ENCODE results near the gene KCNE1.
"Not testable (repeated sequence)": the region's sequence is repeated elsewhere in the genome, so short reads cannot be mapped to it uniquely, and the experiment has no call there.

KCNE1 gene

GRCh38 chr21:34514576-34515115, 2.6 kb upstream of the KCNE1 start:
- DNase-seq (ENCODE audit: low read depth in 2 of 3, low spot score in 1 of 3), result no peak

GRCh38 chr21:34513129-34513675, 1.2 kb upstream of the KCNE1 start:
- DNase-seq (ENCODE audit: low read depth in 2 of 3, low spot score in 1 of 3), result no peak

GRCh38 chr21:34511181-34511580, 829 bp downstream of the KCNE1 start:
- DNase-seq (ENCODE audit: low read depth in 2 of 3, low spot score in 1 of 3), result no peak

GRCh38 chr21:34510148-34511142, 1.6 kb downstream of the KCNE1 start:
- peak; percentile 48 to 58 (median 49) for DNase-seq (ENCODE audit: low read depth in 2 of 3, low spot score in 1 of 3)

GRCh38 chr21:34509151-34509550, 2.9 kb downstream of the KCNE1 start:
- no peak for DNase-seq (ENCODE audit: low read depth in 2 of 3, low spot score in 1 of 3)

GRCh38 chr21:34504595-34504994, 7.4 kb downstream of the KCNE1 start:
- no peak for DNase-seq (ENCODE audit: low read depth in 2 of 3, low spot score in 1 of 3)

- DNase-seq (ENCODE audit: low read depth in 2 of 3, low spot score in 1 of 3), result no peak
These were observed 9.4 kb downstream of the KCNE1 start for GRCh38 chr21:34502480-34503106.

GRCh38 chr21:34501716-34502115, 10.3 kb downstream of the KCNE1 start:
- no peak for DNase-seq (ENCODE audit: low read depth in 2 of 3, low spot score in 1 of 3)

GRCh38 chr21:34500191-34500590, 11.8 kb downstream of the KCNE1 start:
- no peak for DNase-seq (ENCODE audit: low read depth in 2 of 3, low spot score in 1 of 3)

- no peak for DNase-seq (ENCODE audit: low read depth in 2 of 3, low spot score in 1 of 3)
These were observed 12.9 kb downstream of the KCNE1 start for GRCh38 chr21:34499116-34499515.

- DNase-seq (ENCODE audit: low read depth in 2 of 3, low spot score in 1 of 3), result no peak
These were observed 13.4 kb downstream of the KCNE1 start for GRCh38 chr21:34498623-34499022.

GRCh38 chr21:34483854-34484253, 28.2 kb downstream of the KCNE1 start:
- DNase-seq (ENCODE audit: low read depth in 2 of 3, low spot score in 1 of 3), result not testable (repeated sequence)

- not testable (repeated sequence) for DNase-seq (ENCODE audit: low read depth in 2 of 3, low spot score in 1 of 3)
These were observed 28.6 kb downstream of the KCNE1 start for GRCh38 chr21:34483435-34483834.

GRCh38 chr21:34467333-34467732, 44.7 kb downstream of the KCNE1 start:
- not testable (repeated sequence) for DNase-seq (ENCODE audit: low read depth in 2 of 3, low spot score in 1 of 3)

GRCh38 chr21:34459426-34459825, 52.6 kb downstream of the KCNE1 start:
- not testable (repeated sequence) for DNase-seq (ENCODE audit: low read depth in 2 of 3, low spot score in 1 of 3)

GRCh38 chr21:34458266-34458665, 53.7 kb downstream of the KCNE1 start:
- not testable (repeated sequence) for DNase-seq (ENCODE audit: low read depth in 2 of 3, low spot score in 1 of 3)

GRCh38 chr21:34456180-34456579, 55.8 kb downstream of the KCNE1 start:
- DNase-seq (ENCODE audit: low read depth in 2 of 3, low spot score in 1 of 3), result not testable (repeated sequence)

GRCh38 chr21:34455628-34456027, 56.4 kb downstream of the KCNE1 start:
- DNase-seq (ENCODE audit: low read depth in 2 of 3, low spot score in 1 of 3), result not testable (repeated sequence)

GRCh38 chr21:34447018-34447417, 65.0 kb downstream of the KCNE1 start:
- not testable (repeated sequence) for DNase-seq (ENCODE audit: low read depth in 2 of 3, low spot score in 1 of 3)

GRCh38 chr21:34443486-34443885, 68.5 kb downstream of the KCNE1 start:
- DNase-seq (ENCODE audit: low read depth in 2 of 3, low spot score in 1 of 3), result not testable (repeated sequence)

- not testable (repeated sequence) for DNase-seq (ENCODE audit: low read depth in 2 of 3, low spot score in 1 of 3)
These were observed 82.3 kb downstream of the KCNE1 start for GRCh38 chr21:34429710-34430109.

Measured in stimulated activated CD4-positive, alpha-beta T cell treated with anti-CD3 and anti-CD28 coated beads, Interleukin-12 subunit alpha, Interleukin-12 subunit beta, amount 100 ng/mL, for 48 hours (primary cell).